ENCODE results near the gene CACNB4.

DNA sequence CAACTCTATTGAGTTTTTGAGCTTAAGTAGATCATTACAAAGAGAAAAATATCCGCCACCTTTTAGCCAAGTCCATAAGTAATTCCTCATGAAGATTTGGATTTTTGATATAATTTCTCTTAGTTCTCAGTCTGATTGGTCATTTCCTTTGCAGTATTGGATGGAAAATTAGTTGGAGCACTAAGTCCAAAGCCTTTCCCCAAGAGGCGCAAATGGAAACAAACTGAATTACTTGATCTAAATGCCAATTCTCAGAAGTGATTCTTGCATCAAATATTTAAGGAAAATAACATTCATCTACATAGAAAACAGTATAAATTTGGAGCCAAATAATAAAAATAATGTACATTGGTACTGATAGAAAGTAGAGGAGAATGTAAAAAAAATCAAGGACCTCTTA is 115.6 kb downstream of the CACNB4 start:
- TF ChIP-seq, protein P1, sequence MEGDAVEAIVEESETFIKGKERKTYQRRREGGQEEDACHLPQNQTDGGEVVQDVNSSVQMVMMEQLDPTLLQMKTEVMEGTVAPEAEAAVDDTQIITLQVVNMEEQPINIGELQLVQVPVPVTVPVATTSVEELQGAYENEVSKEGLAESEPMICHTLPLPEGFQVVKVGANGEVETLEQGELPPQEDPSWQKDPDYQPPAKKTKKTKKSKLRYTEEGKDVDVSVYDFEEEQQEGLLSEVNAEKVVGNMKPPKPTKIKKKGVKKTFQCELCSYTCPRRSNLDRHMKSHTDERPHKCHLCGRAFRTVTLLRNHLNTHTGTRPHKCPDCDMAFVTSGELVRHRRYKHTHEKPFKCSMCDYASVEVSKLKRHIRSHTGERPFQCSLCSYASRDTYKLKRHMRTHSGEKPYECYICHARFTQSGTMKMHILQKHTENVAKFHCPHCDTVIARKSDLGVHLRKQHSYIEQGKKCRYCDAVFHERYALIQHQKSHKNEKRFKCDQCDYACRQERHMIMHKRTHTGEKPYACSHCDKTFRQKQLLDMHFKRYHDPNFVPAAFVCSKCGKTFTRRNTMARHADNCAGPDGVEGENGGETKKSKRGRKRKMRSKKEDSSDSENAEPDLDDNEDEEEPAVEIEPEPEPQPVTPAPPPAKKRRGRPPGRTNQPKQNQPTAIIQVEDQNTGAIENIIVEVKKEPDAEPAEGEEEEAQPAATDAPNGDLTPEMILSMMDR (conservative IDR thresholded peaks at IDR 0.05; ENCODE audit: low read length) = no peak
- TF ChIP-seq EZH2phosphoT487 (IDR thresholded peaks at IDR 0.05; ENCODE audit: borderline replicate concordance, low read depth, low read length) = no peak

All from OCI-LY7 (cell line).